Neural progenitor cell (in vitro differentiated cells): ENCODE results near the gene PRSS27.

Source experiments
- EZH2phosphoT487 ChIP-seq: fragments of 200-600 bp; sonication (generic); IDR thresholded peaks from 2 replicates; pipeline ENCODE4 v1.6.1; 2017; ENCODE audit warnings: antibody characterized with exemption
- TF ChIP-seq, protein P1 (sequence below): fragments of 200-600 bp; sonication (generic); IDR thresholded peaks from 2 replicates; pipeline ENCODE4 v1.5.1; 2017; ENCODE audit warnings: antibody characterized with exemption, mild to moderate bottlenecking

DNA sequence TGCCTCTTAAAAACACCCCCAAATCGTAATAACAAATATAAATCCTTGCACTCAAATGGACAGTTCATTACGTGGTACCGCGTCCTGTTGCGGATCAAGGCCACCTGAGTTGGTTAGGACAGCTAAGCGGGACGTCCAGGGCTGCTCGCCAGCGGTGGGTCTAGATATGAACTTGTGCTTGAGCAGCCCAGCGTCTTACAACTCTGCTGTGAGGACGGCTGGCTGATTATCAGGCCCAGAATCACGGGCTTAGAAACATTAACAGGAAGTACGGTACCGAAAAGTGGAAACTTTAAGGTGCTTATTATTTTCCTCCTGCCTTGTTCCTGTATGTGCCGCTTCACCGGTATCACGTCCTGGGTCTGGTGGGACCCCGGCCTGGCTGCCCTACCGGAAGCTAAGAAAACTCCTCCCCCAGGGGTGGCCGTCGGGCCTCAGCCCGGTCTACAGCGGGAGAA, 31.6 kb upstream of the PRSS27 start:
- TF ChIP-seq, protein P1, sequence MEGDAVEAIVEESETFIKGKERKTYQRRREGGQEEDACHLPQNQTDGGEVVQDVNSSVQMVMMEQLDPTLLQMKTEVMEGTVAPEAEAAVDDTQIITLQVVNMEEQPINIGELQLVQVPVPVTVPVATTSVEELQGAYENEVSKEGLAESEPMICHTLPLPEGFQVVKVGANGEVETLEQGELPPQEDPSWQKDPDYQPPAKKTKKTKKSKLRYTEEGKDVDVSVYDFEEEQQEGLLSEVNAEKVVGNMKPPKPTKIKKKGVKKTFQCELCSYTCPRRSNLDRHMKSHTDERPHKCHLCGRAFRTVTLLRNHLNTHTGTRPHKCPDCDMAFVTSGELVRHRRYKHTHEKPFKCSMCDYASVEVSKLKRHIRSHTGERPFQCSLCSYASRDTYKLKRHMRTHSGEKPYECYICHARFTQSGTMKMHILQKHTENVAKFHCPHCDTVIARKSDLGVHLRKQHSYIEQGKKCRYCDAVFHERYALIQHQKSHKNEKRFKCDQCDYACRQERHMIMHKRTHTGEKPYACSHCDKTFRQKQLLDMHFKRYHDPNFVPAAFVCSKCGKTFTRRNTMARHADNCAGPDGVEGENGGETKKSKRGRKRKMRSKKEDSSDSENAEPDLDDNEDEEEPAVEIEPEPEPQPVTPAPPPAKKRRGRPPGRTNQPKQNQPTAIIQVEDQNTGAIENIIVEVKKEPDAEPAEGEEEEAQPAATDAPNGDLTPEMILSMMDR = no peak
- TF ChIP-seq EZH2phosphoT487 = no peak
